Erythroblast (primary cell): Measurements from ENCODE around the gene EPS8L3.

Source experiments
- GATA1 ChIP-seq: IDR thresholded peaks from 2 replicates; pipeline ENCODE4 v1.6.1; 2011; ENCODE audit warnings: low read depth, mild to moderate bottlenecking, control low read depth, low read length, moderate library complexity
- POLR2A ChIP-seq: IDR thresholded peaks from 2 replicates; pipeline ENCODE4 v1.6.1; 2011; ENCODE audit warnings: mild to moderate bottlenecking, low read length

- TF ChIP-seq POLR2A (no peak), GATA1 (no peak)
Observed at GRCh38 chr1:109789551-109790180, 25.9 kb upstream of the EPS8L3 start.
